GM12873 (cell line): ENCODE data around the gene SLC3A2.

Source experiments
- TF ChIP-seq, protein P1 (sequence below): IDR thresholded peaks from 2 replicates; pipeline ENCODE4 v1.5.1; 2012; ENCODE audit warnings: low read depth, mild to moderate bottlenecking, moderate library complexity, low read length, control low read depth; ENCODE audit not compliant: insufficient read depth; ENCODE audit errors: missing control alignments

Gene SLC3A2

DNA sequence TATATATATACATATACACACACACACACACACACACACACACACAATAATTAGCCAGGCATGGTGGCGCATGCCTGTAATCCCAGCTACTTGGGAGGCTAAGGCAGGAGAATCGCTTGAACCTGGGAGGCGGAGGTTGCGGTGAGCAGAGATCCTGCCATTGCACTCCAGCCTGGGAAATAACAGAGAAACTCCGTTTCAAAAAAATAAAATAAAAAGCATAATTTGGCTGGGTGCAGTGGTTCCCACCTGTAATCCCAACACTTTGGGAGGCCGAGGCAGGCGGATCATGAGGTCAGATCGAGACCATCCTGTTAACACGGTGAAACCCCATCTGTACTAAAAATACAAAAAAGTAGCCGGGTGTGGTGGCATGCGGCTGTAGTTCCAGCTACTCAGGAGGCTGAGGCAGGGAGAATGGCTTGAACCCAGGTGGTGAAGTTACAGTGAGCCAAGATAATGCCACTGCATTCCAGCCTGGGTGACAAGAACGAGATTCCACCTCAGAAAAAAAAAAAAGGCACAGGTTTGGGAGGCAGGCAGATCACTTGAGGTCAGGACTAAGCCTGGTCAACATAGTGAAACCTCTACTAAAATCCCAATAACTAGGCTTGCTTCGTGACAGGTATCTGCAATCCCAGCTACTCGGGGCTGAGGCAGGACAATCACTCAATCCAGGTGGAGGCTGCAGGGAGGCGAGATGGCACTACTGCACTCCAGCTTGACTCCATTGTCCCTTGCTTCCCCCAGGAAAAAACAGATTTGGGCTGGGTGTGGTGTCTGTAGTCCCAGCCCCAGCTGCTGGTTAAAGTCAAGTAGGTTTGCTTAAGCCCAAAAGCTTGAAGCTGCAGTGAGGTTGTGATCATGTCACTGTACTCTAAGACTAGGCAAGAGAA, 29.5 kb upstream of the SLC3A2 start:
- TF ChIP-seq, protein P1, sequence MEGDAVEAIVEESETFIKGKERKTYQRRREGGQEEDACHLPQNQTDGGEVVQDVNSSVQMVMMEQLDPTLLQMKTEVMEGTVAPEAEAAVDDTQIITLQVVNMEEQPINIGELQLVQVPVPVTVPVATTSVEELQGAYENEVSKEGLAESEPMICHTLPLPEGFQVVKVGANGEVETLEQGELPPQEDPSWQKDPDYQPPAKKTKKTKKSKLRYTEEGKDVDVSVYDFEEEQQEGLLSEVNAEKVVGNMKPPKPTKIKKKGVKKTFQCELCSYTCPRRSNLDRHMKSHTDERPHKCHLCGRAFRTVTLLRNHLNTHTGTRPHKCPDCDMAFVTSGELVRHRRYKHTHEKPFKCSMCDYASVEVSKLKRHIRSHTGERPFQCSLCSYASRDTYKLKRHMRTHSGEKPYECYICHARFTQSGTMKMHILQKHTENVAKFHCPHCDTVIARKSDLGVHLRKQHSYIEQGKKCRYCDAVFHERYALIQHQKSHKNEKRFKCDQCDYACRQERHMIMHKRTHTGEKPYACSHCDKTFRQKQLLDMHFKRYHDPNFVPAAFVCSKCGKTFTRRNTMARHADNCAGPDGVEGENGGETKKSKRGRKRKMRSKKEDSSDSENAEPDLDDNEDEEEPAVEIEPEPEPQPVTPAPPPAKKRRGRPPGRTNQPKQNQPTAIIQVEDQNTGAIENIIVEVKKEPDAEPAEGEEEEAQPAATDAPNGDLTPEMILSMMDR = no peak

GRCh38 chr11:62851807-62852522, 28.7 kb upstream of the SLC3A2 start:
- TF ChIP-seq, protein P1 = no peak

DNA sequence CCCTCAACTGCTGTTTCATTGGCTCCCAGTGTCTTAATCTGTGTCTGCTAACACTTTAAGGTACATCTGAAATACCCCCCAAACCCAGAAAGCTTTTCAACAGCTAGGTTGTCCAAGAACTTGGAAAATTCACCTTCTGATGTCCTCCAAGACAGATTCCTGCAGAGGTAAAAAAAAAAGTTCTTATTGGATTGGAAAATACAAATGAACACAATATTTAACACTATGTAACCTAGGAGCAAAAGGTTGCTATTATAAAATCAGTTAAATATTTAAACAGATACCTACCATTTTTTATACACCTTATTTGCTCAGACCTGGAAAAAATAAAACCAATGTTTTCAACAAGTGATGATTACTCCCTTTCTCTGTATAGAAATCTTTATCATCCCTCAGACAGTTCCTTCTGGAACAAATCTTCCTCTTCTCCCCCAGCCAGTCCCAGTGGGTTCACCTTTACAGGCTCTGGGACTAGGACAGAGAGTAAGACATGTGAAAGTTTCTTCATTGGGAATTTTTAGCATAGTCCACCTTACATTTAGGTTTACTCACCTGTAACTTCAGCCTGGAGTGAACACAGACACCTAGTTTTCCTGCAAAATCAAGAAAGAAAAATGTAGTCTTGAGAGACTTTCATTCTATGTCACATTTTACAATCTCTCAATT, 28.0 kb upstream of the SLC3A2 start:
- TF ChIP-seq, protein P1 = no peak

GRCh38 chr11:62853279-62853965, 27.3 kb upstream of the SLC3A2 start:
- TF ChIP-seq, protein P1 = no peak

DNA sequence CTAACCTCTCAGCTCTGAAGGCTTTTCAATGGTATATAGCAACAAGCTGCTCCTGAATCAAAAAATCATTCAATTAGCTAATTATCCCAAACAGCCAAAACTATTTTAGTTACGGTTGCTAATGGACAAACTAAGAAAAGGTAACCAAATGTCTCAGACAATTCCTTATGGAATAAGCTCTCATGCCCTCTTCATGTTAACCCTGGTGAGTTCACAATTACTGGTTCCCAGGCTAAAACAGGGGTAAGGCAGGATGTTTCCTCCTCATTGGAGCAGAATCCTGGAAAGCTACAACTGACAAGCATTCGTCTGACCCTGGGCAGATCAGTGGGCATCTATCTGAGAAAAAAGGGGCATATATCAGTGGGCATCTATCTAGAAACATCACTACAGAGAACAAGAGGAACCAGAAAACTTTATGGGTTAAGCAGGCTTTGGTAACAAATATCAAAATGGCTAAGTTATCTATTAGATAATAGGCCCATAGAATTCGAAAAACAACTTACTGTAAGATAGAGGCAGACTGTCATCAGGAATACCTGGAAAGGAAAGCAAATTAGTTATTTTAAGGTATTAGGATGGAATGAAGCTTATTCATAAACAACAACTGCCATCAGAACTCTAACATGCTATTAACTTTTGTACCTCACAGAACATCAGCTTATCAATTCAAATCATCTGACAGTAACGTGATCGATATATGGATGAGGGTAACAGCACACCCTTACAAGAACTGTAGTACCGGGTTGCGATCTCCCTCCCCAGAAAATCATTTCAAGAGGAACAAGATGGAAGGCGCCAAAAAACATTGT, 26.5 kb upstream of the SLC3A2 start:
- TF ChIP-seq, protein P1 = no peak

- TF ChIP-seq, protein P1 = no peak
Measured at GRCh38 chr11:62854825-62855570, 25.7 kb upstream of the SLC3A2 start.
